Measurements from ENCODE around the gene GPN2.

GRCh38 chr1:26829184-26829911, 60.7 kb downstream of the GPN2 start:
- TF ChIP-seq CTCF (IDR thresholded peaks at IDR 0.05 in 2 of 3, conservative IDR thresholded peaks at IDR 0.05 in 1 of 3; ENCODE audit: insufficient read depth in 2 of 3, low read depth in 1 of 3, low read length in 3 of 3) = no peak
- TF ChIP-seq NR1H2 (CRISPR knock-in tag; IDR thresholded peaks at IDR 0.05) = no peak
- TF ChIP-seq KLF16 (IDR thresholded peaks at IDR 0.05) = no peak
- no peak for TF ChIP-seq PHF8 (IDR thresholded peaks at IDR 0.05; ENCODE audit: borderline replicate concordance, low read length)
- TF ChIP-seq, protein P1, sequence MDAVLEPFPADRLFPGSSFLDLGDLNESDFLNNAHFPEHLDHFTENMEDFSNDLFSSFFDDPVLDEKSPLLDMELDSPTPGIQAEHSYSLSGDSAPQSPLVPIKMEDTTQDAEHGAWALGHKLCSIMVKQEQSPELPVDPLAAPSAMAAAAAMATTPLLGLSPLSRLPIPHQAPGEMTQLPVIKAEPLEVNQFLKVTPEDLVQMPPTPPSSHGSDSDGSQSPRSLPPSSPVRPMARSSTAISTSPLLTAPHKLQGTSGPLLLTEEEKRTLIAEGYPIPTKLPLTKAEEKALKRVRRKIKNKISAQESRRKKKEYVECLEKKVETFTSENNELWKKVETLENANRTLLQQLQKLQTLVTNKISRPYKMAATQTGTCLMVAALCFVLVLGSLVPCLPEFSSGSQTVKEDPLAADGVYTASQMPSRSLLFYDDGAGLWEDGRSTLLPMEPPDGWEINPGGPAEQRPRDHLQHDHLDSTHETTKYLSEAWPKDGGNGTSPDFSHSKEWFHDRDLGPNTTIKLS (IDR thresholded peaks at IDR 0.05; ENCODE audit: borderline replicate concordance, low read depth) = no peak

Measured in K562 (cell line).